GM12892 (cell line): ENCODE results near the gene SV2B.

Source experiments
- POLR2A ChIP-seq: IDR thresholded peaks from 2 replicates; pipeline ENCODE4 v1.6.1; 2011; ENCODE audit warnings: low read depth, low read length, control low read depth
- POLR2AphosphoS5 ChIP-seq: IDR thresholded peaks from 2 replicates; pipeline ENCODE4 v1.6.1; 2011; ENCODE audit warnings: low read depth, low read length, control low read depth
- TAF1 ChIP-seq: IDR thresholded peaks from 2 replicates; pipeline ENCODE4 v1.6.1; 2011; ENCODE audit warnings: low read depth, mild to moderate bottlenecking, control low read depth, low read length, borderline replicate concordance

GRCh38 chr15:91290553-91290952, 190.5 kb downstream of the SV2B start:
- no peak for TF ChIP-seq POLR2AphosphoS5
- TF ChIP-seq POLR2A, result no peak
- TF ChIP-seq TAF1, result no peak
